Prostate gland (tissue), 2 donors: Measurements from ENCODE around the gene PCTP.

Experiments used
- POLR2A ChIP-seq: fragments of 450-650 bp; IDR thresholded peaks from one replicate; pipeline ENCODE4 v1.6.1; 2016; ENCODE audit warnings: antibody characterized with exemption, mild to moderate bottlenecking
- POLR2AphosphoS5 ChIP-seq: sonication (generic); formaldehyde crosslinking; IDR thresholded peaks from one replicate; pipeline ENCODE4 v1.6.1; 2017; ENCODE audit warnings: antibody characterized with exemption
- TF ChIP-seq, protein P1 (sequence below), 4 experiments: fragments of 200-600 bp in 2 of 4; fragments of 450-650 bp in 2 of 4; sonication (generic) in 2 of 4; IDR thresholded peaks; 1 replicate in 3 of 4; 2 replicates in 1 of 4; pipeline ENCODE4 v1.5.1; 2016 to 2019; ENCODE audit warnings: antibody characterized with exemption in 4 of 4, mild to moderate bottlenecking in 2 of 4, moderate library complexity in 2 of 4

DNA sequence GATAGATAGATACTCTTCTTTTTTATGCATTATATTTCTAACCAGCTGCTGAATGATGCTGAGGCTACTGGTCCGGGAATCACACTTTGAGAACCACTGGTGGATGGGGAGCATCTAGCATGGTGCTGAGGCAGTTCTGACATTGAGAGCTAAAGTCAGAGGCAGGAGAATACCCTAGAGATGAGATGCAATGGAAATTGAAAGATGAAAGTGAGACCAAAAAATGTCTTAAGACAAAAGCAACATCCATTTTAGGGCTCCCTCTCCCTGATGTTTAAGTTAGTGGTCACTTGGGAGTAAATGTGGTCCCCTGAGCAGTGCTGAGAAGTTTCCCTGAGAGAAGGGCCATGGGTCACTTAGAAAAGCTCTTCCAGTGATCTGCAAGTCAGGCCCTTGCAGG lies 6.8 kb downstream of the PCTP start:
- TF ChIP-seq POLR2A = no peak
- TF ChIP-seq, protein P1, sequence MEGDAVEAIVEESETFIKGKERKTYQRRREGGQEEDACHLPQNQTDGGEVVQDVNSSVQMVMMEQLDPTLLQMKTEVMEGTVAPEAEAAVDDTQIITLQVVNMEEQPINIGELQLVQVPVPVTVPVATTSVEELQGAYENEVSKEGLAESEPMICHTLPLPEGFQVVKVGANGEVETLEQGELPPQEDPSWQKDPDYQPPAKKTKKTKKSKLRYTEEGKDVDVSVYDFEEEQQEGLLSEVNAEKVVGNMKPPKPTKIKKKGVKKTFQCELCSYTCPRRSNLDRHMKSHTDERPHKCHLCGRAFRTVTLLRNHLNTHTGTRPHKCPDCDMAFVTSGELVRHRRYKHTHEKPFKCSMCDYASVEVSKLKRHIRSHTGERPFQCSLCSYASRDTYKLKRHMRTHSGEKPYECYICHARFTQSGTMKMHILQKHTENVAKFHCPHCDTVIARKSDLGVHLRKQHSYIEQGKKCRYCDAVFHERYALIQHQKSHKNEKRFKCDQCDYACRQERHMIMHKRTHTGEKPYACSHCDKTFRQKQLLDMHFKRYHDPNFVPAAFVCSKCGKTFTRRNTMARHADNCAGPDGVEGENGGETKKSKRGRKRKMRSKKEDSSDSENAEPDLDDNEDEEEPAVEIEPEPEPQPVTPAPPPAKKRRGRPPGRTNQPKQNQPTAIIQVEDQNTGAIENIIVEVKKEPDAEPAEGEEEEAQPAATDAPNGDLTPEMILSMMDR (IDR thresholded peaks at IDR 0.05) = no peak
- no peak for TF ChIP-seq POLR2AphosphoS5
